Fibroblast of skin of left quadriceps (primary cell): Measurements from ENCODE around the gene BACH1.
A peak's percentile ranks its signal among the peaks of the same experiment; 100 is the strongest.

Experiments
- DNase-seq, 2 experiments: peaks; one replicate each; pipeline ENCODE4 v3.0.0-alpha.2; 2013; ENCODE audit warnings: low read depth in 2 of 2

Gene BACH1

GRCh38 chr21:29379517-29380054 lies 80.9 kb downstream of the BACH1 start:
- DNase-seq, result no peak

GRCh38 chr21:29382030-29382654 lies 83.4 kb downstream of the BACH1 start:
- peak; percentile 57 to 59 for DNase-seq

GRCh38 chr21:29384683-29385359 lies 86.1 kb downstream of the BACH1 start:
- no peak for DNase-seq

- DNase-seq, result no peak
These were observed 87.3 kb downstream of the BACH1 start for GRCh38 chr21:29385934-29386520.

- DNase-seq, result no peak
These were observed 88.1 kb downstream of the BACH1 start for GRCh38 chr21:29386803-29387202.

GRCh38 chr21:29387598-29387997 lies 88.9 kb downstream of the BACH1 start:
- no peak for DNase-seq

- DNase-seq, result no peak
These were observed 90.4 kb downstream of the BACH1 start for GRCh38 chr21:29389136-29389535.

- no peak for DNase-seq
These were observed 92.1 kb downstream of the BACH1 start for GRCh38 chr21:29390778-29391177.

- no peak for DNase-seq
These were observed 95.3 kb downstream of the BACH1 start for GRCh38 chr21:29394051-29394450.
